Camera-type eye (tissue), 1 donor: ENCODE data around the gene ZNF562. TPM values are rescaled to one million over a fixed set of nuclear protein-coding genes. Genes with fewer than 3 reads are reported as not detected.

Source experiments
- total RNA-seq: library from RNA; depleted of rRNA; stranded (reverse); fragments of >200 nt; gene quantifications from one replicate; pipeline ENCODE4 v1.2.3, GENCODE V29; 2014

The ZNF562 gene
- 62.2 TPM for total RNA-seq

DNA sequence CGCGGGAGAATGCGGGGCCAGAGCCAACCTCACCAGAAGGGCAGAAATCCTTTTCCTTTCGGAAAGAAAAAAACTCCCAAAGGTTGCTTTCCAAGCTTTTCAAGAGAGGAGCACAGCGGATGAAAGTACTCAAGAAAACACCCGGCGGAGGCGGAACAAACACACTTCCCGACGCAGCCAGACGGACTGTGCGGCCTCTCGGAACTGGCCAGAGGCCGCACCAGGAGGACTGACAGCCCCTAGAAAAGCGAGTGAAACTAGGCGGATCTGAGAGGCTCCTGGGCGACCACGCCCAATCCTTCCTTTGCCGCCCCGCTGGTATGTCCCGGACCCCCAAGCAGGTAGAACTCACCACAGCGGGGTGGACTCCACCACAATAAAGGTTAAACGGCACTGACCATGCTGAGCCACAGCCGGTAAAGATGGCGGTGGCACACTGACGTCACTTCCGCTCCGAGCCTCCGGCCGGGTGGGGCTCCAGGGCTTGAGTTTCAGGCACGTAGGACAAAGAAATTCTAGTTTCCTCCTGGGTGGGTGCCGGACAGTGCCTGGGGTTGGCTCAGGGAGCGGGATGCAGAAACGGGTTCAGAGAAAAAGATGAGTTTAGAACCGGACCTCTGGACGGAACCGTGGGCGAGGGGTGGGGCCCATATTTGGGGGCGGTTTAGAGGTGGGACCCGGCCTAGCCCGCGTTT, at the start of gene ZNF562:
Gene ZNF562 (minus strand): TSS at position 438 of the 695 bp plus-strand sequence. CDS start 14,356 bp downstream, outside the sequence.

DNA sequence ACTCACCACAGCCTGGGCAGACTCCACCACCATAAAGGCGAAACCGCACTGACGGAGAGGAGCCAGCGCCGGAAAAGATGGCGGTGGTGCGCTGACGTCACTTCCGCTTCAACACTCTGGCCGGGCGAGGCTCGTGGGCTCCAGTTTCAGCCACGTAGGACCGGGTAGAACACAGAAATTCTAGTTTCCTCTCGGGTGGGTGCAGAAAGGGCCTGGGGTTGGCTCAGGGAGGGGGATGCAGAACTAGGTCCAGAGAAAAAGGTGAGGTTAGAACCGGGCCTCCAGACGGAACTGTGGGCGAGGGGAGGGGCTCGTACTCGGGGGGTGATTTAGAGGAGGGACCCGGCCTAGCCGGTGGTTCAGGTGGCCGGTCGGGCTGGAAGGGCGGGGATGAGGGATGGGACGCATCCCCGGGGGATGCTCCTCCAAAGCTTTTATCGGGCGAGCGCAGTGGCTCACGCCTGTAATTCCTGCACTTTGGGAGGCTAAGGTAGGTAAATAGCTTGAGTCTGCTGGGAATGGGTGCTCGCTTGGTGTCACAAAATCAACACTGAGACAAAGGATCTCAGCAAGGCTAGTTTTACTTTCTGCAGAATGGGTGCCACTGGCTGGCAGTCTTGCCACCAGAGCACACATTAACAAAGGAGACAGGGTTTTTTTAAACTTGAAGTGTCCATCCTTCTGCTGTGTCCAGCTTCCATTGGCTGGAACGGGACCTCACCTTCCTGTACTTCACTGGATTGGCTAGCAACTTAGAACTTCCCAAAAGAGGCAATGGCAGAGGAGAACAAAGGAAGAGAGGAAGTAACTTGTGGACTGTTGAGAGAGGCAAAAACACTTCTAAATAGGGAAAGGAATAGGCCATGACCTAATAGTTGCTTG, 53.5 kb downstream of the ZNF562 start, which contains the start of gene ZNF561:
Gene ZNF561 (minus strand): TSS at position 77 of the 882 bp plus-strand sequence. CDS start 1,776 bp downstream, outside the sequence.

Other genes starting within 250 kb of the ZNF562 start
- 38.8 TPM for gene ZNF266, start 239.5 kb downstream of the ZNF562 start, total RNA-seq
- gene ZNF560, start 176.5 kb downstream of the ZNF562 start, total RNA-seq, result not detected
- 28.0 TPM for gene ZNF426, start 136.5 kb downstream of the ZNF562 start, total RNA-seq
- gene ZNF121, start 90.6 kb downstream of the ZNF562 start, total RNA-seq, result 65.1 TPM
- 48.9 TPM for gene ZNF561, start 53.9 kb downstream of the ZNF562 start, total RNA-seq
- gene ZNF846, start 93.6 kb upstream of the ZNF562 start, total RNA-seq, result 38.5 TPM
- 15.7 TPM for gene FBXL12, start 144.0 kb upstream of the ZNF562 start, total RNA-seq
- gene UBL5, start 152.8 kb upstream of the ZNF562 start, total RNA-seq, result 209 TPM
- 77.9 TPM for gene PIN1, start 160.2 kb upstream of the ZNF562 start, total RNA-seq